GM19238 (cell line): ENCODE measurements around the gene CLRN1.
"Not testable (repeated sequence)": the region's sequence is repeated elsewhere in the genome, so short reads cannot be mapped to it uniquely, and the experiment has no call there.

Source experiments
- DNase-seq: peaks from one replicate; pipeline ENCODE4 v3.0.0; 2011; ENCODE audit warnings: low spot score; ENCODE audit not compliant: insufficient read length

The CLRN1 gene

DNA sequence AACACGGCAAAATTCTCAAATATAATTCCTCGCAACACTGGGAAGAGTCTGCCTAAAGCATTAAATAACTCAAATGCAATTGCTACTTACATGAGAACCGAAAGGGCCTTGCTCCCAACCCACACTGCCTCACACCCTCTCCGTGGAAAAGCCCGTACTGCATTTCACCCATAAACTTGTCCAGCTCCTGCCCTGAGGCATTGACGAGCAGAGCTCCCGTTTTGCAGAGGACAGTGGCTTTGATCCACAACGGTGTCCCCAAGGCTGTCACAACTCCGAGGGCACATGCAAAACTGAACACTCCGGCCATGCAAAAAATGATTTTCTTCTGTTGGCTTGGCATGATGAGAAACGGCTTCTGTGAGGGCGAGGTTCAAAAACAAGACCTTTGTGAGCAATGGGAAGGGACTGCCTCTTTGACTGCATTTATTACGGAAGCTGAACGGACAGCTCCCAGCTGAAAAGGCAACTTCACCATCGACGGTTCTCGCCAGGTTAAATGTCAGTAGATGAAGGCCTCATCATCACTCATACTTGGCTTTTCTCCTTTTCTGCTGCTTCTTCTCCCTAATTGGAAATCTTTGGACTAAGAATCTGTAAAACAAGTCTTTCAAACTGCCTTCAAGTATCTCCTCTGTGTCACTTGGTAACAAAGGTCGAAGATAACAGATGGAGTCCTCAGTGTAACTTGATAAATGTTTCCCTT lies at the start of gene CLRN1:
Gene CLRN1, minus strand, starts transcription at position 362 of the 706 bp plus-strand sequence. Its CDS starts 19 bp downstream, at position 343.
- DNase-seq: no peak

GRCh38 chr3:151016478-151016795 lies 43.9 kb upstream of the CLRN1 start:
- DNase-seq: no peak

GRCh38 chr3:151015767-151016477 lies 43.4 kb upstream of the CLRN1 start:
- no peak for DNase-seq

DNA sequence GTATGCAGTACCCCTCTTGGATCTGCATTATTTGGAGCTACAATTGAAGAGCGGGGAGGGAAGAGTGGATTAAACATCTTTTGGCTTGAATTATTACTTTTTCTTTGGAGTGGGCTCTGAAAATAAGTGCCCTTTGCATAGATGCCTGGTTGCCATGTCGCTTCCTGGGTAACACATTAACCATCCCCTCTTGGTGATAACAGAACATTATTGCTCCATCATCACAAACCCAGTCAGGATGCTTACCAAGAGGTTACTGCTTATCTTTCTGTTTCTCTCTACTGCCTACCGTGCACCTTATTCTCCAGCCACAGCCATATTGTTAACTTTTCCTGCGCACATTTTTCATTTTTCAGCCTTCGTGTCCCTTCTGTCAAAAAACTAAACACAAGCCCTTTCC lies 42.7 kb upstream of the CLRN1 start:
- no peak for DNase-seq

DNA sequence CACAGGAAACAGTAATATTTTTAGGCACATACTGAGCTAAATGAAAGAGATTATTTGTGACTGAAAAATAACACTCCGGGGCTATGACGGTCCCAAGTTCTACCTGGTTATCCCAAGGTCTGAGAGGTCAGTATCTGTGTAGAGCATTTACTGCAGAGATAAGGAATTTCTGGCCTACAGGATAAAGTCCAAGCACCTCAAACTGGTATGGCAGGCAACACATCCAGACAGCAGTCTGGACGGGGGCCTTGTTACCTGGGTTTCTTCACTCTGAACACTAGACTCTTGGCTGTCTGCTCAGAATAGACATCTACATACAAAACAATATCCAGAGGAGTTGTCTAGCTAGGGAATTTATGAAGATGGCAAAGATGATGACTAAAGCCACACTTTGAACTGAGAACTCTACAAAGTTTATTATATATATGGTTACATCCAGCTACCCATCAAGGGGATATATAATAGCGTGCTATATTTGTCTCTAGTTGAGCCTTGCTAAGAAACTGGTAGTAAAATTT lies 42.0 kb upstream of the CLRN1 start:
- no peak for DNase-seq

DNA sequence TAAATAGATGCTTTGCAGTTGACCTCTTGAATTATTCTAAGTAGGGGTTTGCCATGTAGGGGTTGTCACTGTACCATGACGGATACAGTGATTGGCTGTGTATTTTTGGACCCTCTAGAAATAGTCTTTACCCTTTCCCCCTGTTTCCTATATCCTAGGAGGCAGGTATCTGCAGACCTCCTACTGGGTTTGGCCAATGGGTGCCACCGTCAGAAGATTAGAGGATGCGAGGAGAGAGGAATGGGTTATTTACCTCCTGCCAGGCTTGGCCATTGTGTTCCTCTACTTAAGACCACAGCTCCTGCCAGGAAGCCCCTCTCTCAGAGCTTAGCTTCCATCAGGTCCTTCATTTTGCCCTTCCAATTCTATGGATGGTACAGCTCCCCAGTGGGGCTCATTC lies 40.2 kb upstream of the CLRN1 start:
- DNase-seq: no peak

DNA sequence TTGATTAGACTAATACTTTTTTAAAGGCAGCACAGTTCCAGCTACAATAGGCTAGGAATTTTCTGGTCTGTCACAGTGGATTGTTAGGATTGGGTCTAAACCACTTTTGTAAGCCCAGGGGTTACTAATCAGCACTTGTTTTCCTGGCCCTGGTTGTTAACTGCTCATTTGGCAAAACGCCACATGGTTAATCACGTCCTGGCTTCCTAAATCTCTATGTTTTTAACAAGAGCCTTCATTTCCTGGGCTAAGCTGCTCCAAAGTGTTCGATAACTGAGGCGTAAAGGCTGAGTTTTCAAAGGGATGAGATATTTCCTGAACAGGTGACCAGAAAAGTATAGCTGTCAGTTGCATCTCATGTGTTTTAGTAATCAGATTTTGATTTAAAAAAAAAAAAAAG lies 38.9 kb upstream of the CLRN1 start:
- no peak for DNase-seq

DNA sequence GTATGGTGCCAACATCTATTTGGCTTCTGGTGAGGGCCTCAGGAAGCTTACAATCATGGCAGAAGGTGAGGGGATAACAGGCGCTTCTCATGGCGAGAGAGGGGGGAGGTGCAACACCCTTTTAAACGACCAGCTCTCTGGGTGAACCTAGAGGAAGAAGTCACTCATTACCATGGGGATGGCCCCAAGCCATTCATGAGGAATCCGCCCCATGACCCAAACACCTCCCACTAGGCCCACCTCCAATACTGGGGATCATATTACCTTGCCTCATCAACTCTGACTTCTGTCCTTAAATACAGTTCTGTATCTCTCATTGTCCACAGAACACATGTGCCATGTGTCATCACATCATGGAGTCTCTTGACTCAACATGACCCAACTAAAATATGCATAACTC lies 37.5 kb upstream of the CLRN1 start:
- no peak for DNase-seq

GRCh38 chr3:151009430-151009829 lies 36.9 kb upstream of the CLRN1 start:
- no peak for DNase-seq

- DNase-seq: no peak
Measured at GRCh38 chr3:151008699-151009098, 36.2 kb upstream of the CLRN1 start.

DNA sequence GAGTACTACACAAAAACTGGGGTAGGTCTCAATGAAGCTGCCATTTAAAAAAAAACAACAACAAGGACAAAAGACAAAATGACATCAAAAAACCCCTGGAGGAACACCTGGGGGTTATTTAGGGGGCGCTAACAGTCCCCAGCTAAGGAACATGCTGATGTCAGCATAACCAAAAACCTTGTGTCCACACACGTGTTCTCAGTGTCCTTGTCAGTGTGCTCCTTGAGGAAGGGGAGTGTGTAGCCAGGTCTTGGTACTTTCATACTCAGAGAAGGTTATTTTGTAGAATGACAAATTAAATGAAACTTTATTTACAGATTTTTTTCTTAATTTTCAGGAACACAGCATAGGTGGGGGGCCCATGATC lies 31.2 kb upstream of the CLRN1 start:
- DNase-seq: no peak

DNA sequence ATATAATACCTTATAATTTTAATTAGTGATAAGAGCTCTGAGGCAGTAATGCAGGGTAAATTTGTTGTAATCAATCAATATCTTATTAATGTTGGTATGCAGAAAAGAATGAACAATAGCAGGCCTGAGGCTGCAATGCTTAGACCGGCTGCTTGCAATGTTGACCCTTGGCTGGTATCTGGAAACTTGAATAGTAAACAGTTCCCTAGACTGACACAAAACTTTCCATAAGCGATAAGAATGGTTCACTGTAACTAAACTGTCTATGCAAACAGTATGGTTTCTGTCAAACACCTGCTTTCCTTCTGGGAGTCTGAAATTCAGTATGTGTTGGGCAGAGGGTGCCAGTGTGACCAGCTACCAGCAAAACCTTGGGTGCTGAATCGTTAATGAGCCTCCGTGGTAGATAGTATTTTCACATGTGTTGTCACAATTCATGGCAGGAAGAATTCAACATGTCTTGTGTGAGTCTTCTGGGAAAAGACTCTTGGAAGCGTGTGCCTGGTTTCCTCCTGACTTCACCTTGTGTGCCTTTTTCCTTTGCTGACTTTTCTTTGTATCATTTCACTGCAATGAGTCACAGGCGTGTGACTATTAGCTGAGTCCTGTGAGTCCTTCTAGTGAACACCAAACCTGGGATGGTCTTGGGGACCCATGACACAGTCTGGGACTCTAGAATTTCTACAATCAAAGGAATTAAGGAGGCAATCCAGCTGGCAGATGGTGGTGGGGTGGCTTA lies 30.7 kb upstream of the CLRN1 start:
- no peak for DNase-seq

GRCh38 chr3:151002003-151002981 lies 29.8 kb upstream of the CLRN1 start:
- no peak for DNase-seq

- DNase-seq: no peak
Measured at GRCh38 chr3:150998996-150999395, 26.5 kb upstream of the CLRN1 start.

DNA sequence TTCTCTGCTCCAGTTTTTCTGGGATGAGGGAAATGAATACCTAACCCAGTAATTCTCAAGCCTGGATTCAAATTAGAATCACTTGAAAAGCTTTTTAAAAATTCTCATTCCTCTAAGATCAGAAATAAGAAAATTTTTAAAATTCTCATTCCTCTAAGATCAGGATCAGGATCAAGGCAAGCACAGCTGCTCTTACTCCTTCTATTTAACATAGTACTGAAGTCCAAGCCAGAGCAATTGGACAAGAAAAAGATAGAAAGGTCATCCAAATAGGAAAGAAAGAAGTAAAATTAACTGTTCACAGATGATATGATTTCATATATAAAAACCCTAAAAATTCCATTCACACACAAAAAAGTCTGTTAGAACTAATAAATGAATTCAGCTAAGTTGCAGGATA lies 24.2 kb upstream of the CLRN1 start:
- DNase-seq: no peak

GRCh38 chr3:150995510-150995909 lies 23.0 kb upstream of the CLRN1 start:
- DNase-seq: no peak

DNA sequence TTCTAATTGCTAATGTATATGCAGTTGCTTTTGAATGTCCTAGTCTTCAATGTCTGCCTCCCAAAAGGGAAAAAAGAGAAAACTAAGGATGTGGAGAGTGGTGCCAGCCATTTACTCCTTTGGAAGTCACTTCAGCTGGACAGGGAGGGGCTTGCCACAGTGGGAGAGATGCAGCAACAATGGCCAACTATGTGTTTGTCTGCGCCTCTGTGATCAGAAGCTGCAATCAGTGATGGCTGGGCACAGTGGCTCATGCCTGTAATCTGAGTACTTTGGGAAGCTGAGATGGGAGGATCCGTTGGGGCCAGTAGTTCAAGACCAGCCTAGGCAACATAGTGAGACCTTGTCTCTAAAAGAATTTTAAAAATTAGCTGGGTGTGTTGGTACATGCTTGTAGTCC lies 16.7 kb upstream of the CLRN1 start:
- DNase-seq: no peak

DNA sequence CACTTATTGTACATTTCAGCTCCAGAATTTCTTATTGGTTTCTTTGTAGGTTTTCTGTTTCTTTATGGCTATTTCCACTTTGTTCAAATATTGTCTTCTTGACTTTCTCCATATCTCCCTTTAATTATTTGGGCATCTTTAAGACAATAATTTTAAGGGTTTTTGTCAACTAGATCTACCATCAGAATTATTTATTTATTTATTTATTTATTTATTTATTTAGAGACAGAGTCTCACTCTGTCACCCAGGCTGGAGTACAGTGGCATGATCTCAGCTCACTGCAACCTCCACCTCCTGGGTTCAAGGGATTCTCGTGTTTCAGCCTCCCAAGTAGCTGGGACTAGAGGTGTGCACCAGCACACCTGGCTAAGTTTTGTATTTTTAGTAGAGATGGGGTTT lies 15.9 kb upstream of the CLRN1 start:
- not testable (repeated sequence) for DNase-seq

DNA sequence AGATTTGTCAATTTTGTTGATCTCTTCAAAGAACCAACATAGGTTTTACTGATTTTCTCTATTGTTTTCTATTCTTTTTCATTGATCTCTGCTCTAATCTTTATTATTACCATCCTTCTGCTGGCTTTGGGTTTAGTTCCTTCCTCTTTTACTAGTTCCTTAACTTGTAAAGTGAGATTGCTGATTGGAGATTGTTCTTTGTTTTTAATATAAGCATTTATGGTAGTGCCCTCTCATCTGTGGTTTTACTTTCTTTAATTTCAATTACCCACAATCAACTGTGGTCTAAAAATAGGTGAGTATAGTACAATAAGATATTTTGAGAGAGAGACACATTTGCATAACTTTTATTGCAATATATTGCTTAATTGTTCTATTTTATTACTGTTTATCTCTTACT lies 13.2 kb upstream of the CLRN1 start:
- no peak for DNase-seq

DNA sequence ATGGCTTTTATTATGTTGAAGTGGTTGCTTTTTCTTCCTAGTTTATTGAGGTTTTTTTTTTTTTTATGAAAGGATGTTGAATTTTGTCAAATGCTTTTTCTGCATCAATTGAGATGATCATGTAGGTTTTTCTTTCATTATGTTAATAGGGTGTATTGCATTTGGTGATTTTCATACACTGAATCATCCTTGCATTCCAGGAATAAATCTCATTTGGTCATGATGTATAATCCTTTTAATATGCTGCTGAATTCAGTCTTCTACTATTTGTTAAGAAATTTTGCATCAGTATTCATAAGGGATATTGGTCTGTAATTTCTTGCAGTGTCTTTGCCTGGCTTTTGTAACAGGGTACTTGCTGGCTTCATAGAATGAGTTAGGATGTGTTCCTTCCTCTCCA lies 11.5 kb upstream of the CLRN1 start:
- DNase-seq: no peak

DNA sequence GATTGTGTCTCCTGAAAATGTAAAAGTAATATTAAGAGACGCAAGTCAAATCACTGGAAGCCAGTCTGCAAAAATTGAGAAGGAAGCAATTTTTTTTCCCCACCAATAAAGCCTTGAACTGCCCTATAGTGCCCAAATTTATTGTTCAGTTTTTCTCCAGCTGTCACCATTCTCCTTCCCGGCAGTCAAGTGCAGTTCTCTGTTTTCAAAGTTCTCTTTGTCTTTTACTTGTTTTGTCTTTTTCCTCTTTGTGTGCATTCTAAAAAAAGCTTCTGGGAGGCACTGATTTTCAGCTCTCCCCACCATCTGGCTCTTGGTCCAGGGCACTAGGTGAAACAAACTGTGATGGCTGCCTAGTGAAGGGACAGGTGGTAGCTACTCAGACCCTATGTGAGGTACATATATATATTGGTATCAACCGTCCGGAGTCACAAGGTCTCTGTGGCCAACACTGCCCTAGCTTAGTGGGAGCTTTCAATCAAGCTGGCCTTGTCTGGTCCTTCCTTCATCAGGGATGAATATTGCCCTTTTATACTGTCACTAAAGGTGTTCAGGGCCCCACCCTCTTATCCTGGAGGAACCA lies 6.1 kb upstream of the CLRN1 start:
- no peak for DNase-seq
